ENCODE data around the gene MRPL38.
A peak's percentile ranks its signal among the peaks of the same experiment; 100 is the strongest.

The MRPL38 gene

GRCh38 chr17:75940727-75941441 lies 36.2 kb upstream of the MRPL38 start, which contains the start of gene FBF1 (continued):
- TF ChIP-seq PRDM4 (tag by site-specific recombination; IDR thresholded peaks at IDR 0.05) (0 out of 2 replicates have a peak, but pooled peaks have one; percentile 57), CTCF (tag by site-specific recombination; IDR thresholded peaks at IDR 0.05) (peak; percentile 52; the same call in 1 of the 2 replicates), ZNF324 (tag by site-specific recombination; IDR thresholded peaks at IDR 0.05) (peak; percentile 80), ZNF19 (tag by site-specific recombination; IDR thresholded peaks at IDR 0.05; ENCODE audit: low read depth) (no peak), ZNF23 (tag by site-specific recombination; IDR thresholded peaks at IDR 0.05; ENCODE audit: borderline replicate concordance) (no peak), ZFHX2 (tag by site-specific recombination; conservative IDR thresholded peaks at IDR 0.05) (peak; percentile 90), SETDB1 (IDR thresholded peaks at IDR 0.05; ENCODE audit: insufficient read length, low read length) (no peak), ZNF426 (tag by site-specific recombination; IDR thresholded peaks at IDR 0.05) (no peak), ZBTB11 (tag by site-specific recombination; conservative IDR thresholded peaks at IDR 0.05; ENCODE audit: low read depth) (peak; percentile 66), ZNF704 (tag by site-specific recombination; IDR thresholded peaks at IDR 0.05) (no peak), KLF7 (tag by site-specific recombination; IDR thresholded peaks at IDR 0.05; ENCODE audit: borderline replicate concordance) (no peak), ZIC2 (tag by site-specific recombination; IDR thresholded peaks at IDR 0.05) (peak; percentile 89), ZBTB17 (tag by site-specific recombination; IDR thresholded peaks at IDR 0.05) (peak; percentile 99), ZSCAN16 (tag by site-specific recombination; IDR thresholded peaks at IDR 0.05) (no peak), ZNF670 (tag by site-specific recombination; IDR thresholded peaks at IDR 0.05; ENCODE audit: low read depth) (no peak), GLIS1 (tag by site-specific recombination; IDR thresholded peaks at IDR 0.05) (peak; percentile 90), ZNF24 (tag by site-specific recombination; IDR thresholded peaks at IDR 0.05) (peak; percentile 52; the same call in 1 of the 2 replicates), ZNF391 (tag by site-specific recombination; IDR thresholded peaks at IDR 0.05; ENCODE audit: borderline replicate concordance, low read depth) (peak; percentile 39; the same call in 1 of the 2 replicates), ZSCAN5A (tag by site-specific recombination; IDR thresholded peaks at IDR 0.05) (0 out of 2 replicates have a peak, but pooled peaks have one; percentile 85), ZBTB6 (tag by site-specific recombination; IDR thresholded peaks at IDR 0.05) (no peak), HOXC10 (CRISPR knock-in tag; IDR thresholded peaks at IDR 0.05) (0 out of 2 replicates have a peak, but pooled peaks have one; percentile 80), ZNF548 (tag by site-specific recombination; IDR thresholded peaks at IDR 0.05) (no peak), ZNF292 (tag by site-specific recombination; IDR thresholded peaks at IDR 0.05; ENCODE audit: borderline replicate concordance, low read depth) (no peak), KLF9 (tag by site-specific recombination; IDR thresholded peaks at IDR 0.05; ENCODE audit: low read depth) (no peak), SP3 (tag by site-specific recombination; IDR thresholded peaks at IDR 0.05) (peak; percentile 95), ZNF473 (tag by site-specific recombination; IDR thresholded peaks at IDR 0.05) (no peak), ZNF585B (tag by site-specific recombination; IDR thresholded peaks at IDR 0.05) (no peak)
